ENCODE data around the gene PCYOX1L.

DNA sequence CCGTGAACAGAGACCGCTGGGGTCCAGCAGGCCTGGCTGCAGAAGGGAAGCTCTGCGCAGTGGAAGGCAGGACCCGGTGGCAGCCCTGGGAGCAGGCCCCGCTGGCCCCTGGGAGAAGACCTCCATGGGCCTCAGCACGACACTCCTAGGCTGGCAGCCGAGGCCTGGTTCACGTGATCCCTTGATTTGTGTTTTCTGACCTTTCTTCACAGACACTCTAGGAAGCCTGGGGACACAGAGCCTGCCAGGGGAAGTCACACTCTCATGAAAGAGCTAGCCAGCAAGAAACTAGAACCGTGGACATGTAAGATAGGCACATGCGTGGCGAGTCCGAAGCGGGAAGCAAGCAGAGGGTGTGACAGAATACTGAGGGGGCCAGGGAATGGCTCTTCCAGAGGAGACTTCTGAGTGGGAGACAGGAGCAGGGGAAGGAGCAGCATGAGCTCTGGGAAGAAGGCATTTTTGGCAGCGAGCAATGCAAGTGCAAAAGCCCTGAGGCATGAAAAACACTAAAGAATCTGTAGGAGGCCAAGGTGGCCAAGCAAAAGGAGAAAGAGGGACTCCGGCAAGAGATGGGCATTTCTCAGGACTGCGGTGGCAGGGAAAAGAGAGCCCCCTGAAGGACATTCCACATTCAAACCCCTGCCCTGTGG lies 47.8 kb downstream of the PCYOX1L start:
- TF ChIP-seq, protein P1, sequence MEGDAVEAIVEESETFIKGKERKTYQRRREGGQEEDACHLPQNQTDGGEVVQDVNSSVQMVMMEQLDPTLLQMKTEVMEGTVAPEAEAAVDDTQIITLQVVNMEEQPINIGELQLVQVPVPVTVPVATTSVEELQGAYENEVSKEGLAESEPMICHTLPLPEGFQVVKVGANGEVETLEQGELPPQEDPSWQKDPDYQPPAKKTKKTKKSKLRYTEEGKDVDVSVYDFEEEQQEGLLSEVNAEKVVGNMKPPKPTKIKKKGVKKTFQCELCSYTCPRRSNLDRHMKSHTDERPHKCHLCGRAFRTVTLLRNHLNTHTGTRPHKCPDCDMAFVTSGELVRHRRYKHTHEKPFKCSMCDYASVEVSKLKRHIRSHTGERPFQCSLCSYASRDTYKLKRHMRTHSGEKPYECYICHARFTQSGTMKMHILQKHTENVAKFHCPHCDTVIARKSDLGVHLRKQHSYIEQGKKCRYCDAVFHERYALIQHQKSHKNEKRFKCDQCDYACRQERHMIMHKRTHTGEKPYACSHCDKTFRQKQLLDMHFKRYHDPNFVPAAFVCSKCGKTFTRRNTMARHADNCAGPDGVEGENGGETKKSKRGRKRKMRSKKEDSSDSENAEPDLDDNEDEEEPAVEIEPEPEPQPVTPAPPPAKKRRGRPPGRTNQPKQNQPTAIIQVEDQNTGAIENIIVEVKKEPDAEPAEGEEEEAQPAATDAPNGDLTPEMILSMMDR (IDR thresholded peaks at IDR 0.05): no peak
- no peak for TF ChIP-seq POLR2A (IDR thresholded peaks at IDR 0.05)
- TF ChIP-seq POLR2AphosphoS5 (IDR thresholded peaks at IDR 0.05): peak in 1 of 3 donors; percentile 14

All from breast epithelium (tissue), 3 donors.